Activated effector memory CD4-positive, alpha-beta T cell treated with anti-CD3 and anti-CD28 coated beads, Interleukin-2, amount 50 U/mL, for 16 hours (primary cell): ENCODE results near the gene TRIM44.
"Not testable (repeated sequence)": the region's sequence is repeated elsewhere in the genome, so short reads cannot be mapped to it uniquely, and the experiment has no call there.

Experiments
- DNase-seq: peaks from one replicate; pipeline ENCODE4 v3.0.0-alpha.2; 2020

The TRIM44 gene

DNA sequence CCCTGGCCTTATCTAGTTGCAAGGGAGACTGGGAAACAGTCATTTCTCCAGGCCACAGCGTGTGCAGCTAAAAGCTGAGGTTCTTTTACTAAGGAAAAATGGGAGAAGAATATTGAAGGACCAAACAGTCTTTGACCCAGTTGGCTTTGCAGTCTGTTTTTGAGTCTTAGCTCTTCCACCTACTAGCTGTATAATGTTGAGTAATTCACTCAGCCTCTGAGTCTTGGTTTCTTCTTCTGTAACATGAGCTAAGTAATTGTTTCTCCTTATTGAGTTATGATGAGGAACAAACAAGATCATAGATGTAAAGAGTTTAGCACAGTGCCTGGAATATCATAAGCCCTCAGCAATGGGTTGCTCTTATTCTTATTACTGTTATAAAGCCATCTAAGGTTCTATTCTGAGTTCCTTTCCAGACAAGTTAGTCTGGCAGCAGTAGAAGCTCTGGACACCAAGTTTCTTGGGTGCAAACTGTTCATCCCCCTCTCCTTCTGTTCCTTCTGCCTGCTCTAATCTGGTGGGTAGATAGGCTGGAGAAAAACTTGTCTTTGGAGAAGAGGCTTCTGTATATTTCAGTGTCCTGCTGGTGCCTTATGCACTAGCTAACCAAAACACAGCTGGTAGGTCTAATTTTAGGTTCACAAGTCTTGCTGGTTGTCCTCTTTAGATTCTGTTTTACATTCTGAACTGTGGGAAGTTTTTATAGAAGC, 13.5 kb downstream of the TRIM44 start:
- DNase-seq = no peak

DNA sequence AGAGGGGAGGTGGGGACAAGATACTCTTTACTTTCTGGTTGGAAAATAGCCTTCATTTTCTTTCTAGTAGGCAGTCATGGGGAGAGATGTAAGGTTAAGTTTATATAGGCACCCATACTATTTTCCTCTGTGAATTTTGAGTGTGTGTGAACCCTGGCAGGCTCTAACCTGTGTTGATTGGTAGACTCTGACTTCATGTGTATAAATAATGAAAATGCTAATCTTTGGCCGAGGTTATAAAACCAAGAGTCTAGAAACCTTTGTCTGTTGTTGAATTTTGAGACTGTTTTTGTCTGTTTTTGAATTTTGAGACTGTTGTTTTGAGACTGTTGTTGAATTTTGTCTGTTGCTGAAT, 14.0 kb downstream of the TRIM44 start:
- DNase-seq = no peak

DNA sequence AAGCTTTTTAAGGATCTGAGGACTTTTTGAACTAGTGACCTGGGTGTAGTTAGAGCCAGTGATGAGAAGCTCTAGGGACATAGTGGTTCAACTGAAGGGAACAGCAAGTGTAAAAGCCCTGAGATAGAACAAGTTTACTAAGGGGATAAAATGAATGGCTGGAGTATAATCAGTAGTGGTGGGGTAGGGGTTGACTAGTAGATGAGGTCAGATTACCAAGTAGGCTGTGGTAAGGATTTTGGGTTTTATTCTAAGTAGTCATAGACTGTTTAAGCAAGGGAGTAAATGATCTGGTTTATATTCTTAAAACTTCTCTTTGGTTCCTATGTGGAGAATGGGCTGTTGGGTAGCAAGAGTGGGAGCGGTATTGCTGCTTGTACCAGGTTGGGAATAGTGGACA, 15.3 kb downstream of the TRIM44 start:
- no peak for DNase-seq

DNA sequence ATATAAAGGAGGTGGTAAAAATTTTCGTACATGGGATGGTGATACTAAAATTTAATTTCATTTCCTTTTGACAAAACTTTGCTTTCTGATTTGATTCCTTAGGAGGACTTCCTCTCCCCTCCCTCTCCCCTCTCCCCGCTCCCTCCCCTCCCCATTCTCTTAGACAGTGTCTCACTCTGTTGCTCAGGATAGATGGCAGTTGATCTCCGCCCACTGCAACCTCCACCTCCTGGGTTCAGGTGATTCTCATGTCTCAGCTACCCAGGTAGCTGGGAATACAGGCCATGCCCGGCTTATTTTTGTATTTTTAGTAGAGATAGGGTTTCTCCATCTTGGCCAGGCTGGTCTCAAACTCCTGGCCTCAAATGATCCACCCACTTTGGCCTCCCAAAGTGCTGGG, 15.9 kb downstream of the TRIM44 start:
- no peak for DNase-seq

DNA sequence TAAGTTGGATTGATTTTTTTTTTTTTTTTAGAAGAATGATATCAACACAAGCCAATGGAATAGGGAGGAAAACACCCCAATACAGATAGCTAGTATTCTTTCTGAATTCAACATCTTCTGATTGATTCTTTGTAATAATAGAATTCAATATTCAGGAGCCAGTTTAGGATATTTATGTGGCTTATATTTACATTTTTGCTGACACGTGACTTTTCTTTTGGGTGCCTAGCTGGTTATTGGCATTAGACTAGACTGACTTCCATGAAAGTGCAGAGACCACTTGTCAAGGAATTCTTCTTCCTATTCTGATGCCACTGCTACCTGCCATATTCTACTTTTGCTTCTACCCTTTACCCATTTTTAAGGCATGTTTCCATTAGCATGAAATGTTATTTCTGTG, 16.4 kb downstream of the TRIM44 start:
- DNase-seq = no peak

DNA sequence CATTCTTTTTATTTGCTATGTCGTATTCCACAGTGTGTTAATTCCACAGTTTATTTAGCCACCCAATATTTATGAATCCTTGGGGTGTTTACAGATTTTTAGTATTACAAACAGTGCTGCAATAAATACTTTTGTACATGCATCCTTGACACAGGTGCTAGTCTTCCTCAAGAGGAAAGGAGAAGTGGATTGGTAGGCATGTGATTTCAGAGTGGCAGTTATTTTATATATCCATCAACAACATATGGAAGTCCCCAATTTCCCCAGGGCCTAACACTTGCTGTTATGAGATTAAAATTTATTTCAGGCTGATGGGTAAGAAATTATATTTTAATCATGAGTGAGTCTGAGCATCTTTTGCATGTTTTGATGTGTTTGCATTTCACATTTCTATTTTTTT, 17.9 kb downstream of the TRIM44 start:
- no peak for DNase-seq

DNA sequence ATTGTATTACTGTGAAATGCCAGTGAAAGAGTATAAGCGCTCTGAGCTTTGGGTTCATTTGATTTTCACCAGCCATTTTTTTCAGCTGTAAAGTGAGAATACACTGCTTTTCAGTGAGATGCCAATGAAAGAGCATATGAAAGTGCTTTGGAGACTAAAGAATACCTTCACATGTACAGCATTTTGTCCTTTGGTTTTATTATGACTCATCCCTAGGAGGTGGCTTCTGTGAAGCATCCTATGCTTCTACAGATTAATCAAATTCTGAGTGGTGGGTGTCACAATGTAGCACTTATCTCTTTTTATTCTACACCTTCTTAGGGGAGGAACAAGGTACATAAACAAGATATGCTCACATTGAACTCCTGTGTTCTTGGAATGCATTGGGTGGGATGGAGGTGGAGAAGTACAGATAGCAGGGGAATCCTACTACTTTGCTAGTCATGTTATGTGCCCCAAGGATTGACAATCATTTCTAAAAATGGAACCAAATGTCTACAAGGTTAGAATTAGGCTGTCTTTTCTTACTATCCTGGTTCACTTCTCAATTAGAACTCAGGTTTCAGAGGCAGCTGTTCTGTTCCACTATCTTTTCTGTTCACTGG, 18.7 kb downstream of the TRIM44 start:
- DNase-seq = no peak

DNA sequence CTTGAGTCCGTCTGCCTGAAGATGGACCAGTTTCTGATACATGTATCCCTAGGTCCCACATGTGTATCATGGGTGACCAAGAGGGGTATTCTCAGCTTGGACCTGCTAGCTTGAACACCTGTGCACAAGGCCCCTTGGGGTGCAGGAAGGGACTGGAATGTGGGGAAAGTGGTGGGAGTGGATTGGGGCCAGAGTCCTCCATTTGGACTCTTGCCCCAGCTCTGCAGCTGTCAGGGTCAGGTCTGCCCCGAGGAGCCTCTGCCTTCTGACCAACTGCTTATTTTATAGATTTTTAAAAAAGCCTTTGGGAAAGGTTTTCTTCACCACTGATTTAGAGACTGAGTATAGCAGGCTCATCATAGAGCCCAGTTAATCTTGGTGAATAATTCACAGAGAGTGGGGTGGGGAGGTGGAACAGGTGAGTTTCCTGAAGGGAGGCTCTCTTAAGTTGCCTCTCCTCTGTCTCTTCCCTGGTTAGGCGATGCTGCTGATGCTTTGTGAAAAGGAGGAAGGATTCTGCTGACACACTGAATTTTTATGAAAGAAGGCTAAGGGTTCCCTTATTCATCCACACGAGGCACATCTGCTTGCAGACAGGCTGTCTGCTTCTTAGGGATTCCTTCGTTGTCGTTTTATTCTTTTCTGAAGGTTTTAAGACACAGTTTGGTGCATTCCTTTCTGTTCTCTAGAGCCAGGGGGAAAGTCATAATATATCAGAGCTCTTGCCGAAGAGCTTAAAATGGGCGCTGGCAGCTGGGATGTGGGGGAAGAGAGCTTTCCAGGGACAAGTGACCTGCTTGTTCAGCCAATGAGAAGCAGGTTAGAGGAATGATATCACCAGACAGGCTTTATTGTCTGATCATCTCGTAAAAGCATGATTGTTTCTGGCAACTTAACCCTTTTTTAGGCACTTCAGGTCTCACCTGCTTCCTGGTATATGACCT, 19.9 kb downstream of the TRIM44 start:
- DNase-seq = no peak

DNA sequence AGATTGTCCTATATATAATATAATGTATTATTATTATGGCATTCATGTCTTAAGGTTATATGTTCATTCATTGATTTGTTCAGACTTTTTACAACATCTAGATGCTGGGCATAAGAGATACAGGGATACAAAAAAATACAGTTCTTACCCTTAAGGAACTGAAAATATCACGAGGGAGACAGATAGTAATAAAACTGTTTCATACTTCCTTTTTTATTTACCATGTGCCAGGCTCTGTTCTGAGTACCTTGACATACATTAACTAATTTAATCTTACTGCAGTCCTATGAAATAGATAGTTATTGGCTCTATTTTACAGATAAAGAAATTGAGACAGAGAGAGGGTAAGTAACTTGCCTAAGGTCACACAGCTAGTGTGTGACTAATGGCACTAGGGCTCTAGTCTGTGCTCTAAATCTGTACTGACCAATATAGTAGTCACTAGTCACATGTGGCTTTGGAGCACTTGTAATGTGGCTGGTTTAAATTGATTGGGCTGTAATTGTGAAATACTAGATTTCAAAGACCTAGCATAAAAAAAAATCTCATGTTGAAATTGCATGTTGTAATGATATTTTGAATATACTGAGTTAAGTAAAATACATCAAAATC, 21.3 kb downstream of the TRIM44 start:
- no peak for DNase-seq

DNA sequence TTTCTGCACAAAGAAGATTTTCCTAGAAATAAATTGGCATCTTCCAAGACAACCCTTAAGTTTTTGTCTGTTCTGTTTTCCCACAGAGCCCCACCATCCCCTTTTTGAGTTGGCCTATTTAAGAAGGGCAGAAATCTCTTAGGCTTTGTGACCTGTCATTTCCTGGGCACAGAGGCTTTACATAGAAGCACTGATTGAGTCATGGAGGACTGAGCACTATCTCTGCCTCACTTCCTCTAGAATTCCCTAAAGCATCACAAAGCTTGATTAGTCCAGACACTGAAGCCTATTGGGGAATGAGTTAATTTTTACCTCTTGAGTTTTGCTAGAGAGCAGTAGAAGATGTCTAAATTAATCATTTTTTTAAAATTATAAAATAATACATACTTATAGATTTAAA, 25.4 kb downstream of the TRIM44 start:
- no peak for DNase-seq

DNA sequence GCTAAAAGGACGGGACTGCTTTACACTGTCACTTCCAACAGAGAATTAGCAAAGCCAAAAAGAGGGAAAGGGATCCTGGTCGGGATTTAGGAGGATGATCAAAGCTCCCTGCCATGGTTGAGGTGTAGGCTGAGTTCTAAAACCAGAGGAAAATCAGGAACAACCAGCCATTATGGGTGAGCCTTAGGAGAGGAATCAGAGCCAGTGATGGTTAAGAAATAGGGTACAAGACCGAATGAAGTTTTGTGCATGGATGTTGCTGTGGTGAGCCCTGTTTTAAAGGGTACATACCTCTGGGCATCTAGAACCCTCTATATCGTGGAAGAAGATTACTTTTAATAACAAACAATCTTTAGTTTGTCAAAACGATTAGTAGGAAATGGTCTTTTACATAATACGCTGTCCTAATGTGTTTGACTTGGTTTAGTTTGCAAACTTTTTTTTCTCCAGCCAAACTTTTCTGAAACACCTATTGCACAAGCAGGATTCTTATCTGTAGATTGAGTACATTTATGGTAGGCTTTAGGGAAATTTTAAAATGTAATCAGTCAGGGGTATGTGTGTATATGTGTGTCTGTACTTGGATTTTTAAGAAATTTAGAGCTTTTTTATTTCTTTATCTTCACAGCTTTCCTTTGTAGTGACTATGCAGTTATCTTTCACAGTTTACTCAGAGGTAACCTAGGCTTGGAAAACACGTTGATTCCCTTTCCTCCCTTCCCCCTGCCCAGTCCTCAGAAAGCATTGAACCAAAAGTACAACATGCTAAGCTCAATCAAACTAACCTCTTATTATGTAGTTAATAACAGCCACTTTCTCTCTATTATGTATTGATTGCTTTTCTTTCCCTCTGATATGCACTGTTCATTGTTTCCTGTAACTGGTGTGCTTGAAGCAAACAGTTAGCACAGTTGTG, 26.8 kb downstream of the TRIM44 start:
- no peak for DNase-seq

DNA sequence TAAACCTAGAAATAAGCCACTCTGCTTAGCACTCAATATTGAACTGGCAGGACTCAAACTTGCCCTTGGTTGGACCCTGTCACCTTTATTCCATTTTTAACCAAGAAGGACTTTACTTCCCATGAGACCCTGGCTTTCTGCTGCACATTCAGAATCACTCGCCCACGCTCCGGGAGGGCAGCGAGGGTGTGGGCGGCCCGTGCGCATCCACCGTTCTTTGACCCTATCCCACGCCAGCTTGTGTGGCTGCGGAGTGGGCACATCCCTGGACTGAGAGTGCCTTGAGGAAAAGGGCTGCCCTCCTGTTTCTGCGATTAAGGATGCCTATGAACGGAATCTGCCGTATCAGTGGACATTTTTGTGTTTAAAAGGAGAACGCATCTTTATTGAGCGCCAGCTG, 39.6 kb downstream of the TRIM44 start:
- no peak for DNase-seq

DNA sequence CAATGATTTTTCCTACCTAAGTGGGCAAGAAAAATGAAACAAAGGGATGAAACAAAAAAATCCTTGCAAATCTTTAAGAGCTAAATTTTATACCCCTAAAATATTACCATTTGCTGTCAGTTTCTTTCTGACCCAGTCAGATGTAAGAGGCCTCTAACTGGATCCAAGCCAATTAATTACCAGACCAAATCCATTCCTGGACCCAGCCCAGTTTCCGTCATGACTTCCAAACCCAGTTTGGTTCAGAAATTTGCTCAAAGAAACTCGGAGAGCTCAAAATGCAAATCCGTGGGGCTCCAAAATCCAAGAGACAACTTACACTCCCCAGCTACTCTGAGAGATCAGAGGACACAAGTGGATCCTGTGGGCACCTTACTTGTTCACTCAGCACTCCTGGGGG, 46.8 kb downstream of the TRIM44 start:
- no peak for DNase-seq

DNA sequence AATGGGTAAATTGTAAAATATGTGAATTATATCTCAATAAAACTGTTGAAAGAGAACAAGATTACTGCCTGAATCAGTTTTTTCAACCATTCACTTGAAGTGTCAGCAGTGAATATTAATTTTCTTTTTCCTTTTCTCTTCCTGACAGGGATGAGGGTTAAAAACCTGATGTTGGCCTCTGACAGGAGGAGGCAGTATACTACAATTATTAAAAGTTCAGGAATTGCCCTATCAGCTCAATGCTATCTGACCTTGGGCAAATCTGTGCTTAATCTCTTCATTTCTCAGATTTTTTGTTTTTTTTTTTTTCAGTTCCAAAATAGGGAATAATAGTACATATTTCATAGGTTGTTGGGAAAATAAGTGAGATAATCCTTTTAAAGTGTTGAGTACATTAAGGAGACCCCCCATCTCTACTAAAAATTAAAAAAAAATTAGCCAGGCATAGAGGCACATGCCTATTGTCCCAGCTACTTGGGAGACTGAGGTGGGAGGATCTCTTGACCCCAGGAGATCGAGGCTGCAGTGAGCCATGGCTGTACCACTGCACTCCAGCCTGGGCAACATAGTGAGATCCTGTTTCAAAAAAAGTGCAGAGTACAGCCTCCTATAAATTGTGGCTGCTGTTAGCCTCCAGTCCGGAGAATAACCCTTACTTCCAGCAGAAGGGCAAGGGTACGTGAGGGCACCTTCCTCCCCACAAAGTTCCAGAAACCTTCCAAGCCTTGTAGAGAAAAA, 48.8 kb downstream of the TRIM44 start:
- DNase-seq = no peak

DNA sequence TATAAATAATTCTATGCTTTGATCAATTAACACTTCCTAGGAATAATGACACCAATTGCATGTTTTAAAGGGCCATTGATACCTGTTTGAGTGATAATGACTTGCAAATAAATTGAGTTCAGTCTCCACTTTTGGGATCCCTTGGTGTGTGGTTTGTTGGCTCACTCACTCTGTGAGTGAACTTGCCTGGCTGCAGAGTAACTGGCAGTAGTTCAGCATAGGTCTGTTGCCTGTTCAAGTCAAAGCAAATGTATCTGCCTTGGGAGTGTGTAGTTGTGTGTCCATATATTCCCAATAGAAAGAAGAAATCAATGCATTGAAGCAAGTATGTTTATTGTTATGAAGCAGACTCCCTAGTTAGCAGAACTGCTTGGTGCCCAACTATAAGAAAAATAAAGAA, 49.3 kb downstream of the TRIM44 start:
- DNase-seq = no peak

DNA sequence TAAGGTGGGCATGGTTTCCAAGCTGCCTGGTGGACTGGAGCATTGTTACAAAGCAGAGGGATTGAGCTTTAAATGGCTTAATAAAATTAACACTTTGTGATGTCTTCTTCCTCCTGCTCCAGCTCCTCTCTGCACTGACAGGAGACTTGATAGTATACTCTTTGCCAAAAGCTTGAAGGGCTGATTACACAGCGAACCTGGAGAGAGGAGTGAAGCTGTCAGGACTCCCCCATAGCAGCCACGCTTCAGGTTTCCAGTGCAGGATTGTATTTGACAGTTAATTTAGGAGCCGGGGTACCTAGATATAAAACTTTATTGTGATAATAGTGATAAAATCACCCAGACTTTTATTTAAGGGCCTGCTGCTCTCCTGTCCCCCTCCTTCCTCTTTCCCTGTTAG, 50.0 kb downstream of the TRIM44 start:
- no peak for DNase-seq

DNA sequence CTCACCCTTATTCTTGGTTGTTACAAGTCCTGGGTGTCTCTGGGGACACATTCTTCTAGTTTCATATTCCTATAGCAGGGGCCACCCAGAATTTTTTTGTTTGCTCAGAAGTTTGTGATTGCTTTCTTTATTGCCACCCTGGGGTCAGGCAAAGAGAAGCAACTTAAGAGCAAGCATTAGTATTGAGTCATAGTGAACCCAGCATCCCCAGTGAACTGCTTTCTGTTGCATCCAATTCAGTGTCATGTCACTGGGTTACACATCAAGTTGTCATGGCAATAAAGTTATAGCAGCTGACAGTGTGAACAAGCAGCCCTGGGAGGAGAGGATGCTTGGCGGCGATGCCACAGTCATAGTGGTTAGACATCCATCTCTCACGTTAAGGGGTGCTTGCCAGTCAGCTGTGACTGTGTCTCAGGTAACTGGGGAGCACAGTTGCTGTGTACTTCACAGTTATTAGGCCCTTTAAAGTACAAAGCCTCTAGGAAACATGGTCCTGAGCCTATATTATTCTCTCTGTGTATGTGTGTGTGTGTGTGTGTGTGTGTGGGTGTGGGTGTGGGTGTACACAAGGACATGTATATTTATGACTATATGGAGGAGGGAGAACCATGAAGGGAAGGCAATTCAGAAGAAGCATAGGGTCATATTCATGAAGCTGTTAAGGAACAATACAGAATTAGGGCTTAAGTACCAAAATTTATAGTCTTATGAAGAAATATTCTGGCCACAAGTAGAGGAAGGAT, 52.5 kb downstream of the TRIM44 start:
- no peak for DNase-seq

DNA sequence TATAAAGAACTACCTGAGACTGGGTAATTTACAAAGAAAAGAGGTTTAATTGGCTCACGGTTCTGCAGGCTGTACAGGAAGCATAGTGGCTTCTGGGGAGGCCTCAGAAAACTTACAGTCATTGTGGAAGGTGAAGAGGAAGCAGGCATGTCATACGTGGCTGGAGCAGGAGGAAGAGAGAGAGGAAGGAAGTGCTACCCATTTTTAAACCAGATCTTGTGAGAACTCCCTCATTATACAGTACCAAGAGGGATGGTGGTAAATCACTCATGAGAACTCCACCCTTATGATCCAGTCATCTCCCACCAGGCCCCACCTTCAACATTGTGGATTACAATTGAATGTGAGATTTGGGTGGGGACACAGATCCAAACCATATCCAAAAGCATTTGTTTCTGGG, 53.1 kb downstream of the TRIM44 start:
- DNase-seq = not testable (repeated sequence)

DNA sequence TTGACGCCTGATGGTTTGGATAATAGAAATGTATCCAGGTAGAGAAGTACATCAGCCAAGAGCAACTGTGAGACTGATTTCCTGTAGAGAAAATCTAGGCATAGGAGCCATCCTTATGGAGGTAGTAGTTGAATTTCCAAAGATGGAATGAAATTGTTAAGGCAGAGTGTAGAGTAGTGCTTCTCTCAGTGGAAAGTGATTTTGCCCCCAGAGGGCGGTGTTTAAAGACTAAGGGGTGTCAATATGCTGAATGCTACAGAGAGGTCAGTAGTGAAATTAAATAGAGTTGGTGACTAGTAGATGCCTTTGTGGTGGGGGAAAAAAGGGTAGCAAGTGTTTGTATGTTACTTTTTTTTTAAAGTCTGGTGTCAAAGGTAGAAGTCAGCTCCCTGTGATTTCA, 54.5 kb downstream of the TRIM44 start:
- DNase-seq = no peak

DNA sequence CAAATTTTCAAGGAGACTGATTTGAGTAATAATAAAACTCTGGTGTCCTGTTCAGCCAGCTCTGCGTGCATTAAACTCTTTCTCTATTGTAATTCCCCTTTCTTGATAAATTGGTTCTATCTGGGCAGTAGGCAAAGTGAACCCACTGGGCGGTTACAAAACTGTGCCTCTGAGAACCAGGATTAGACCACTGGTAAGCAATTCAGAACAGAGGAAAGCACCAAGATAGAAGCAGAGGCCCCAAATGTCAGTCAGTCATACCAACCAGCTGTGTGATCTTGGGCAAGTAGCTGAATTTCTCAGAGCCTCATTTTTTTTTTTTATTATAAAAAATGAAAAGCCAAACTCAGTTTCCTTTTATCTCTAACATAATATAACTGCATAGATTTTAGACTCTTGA, 54.9 kb downstream of the TRIM44 start:
- no peak for DNase-seq
